ENCODE measurements around the gene HCFC1R1.

HCFC1R1 gene

DNA sequence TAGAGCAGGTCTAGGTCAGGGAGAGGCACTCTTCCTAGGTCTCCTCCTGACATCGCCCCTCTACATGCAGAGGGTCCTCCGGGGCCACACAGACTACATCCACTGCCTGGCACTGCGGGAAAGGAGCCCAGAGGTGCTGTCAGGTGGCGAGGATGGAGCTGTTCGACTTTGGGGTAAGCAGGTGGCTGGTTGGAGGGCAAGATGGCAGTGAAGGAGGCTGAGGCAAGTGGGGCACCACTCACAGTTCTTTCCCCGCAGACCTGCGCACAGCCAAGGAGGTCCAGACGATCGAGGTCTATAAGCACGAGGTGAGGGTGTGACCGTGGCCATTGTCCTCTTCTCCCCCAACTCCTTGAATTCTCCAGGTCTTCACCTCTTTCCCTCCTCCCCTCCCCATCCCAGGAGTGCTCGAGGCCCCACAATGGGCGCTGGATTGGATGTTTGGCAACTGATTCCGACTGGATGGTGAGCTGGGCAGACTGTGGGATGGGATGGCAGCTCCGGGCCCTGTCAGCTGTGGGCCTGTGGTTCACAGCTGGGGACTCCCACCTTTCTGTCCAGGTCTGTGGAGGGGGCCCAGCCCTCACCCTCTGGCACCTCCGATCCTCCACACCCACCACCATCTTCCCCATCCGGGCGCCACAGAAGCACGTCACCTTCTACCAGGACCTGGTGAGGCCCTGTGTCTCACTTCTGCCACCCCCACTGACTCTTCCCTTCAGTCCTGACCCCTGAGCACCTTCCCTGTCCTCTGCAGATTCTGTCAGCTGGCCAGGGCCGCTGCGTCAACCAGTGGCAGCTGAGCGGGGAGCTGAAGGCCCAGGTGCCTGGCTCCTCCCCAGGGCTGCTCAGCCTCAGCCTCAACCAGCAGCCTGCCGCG lies 3.1 kb upstream of the HCFC1R1 start:
- in situ Hi-C loops (cut with MboI; ENCODE audit: low sequenced_read_pairs, unreplicated experiment), result no loop called here
- DNase-seq (ENCODE audit: low spot score), result no peak
- TF ChIP-seq, protein P1, sequence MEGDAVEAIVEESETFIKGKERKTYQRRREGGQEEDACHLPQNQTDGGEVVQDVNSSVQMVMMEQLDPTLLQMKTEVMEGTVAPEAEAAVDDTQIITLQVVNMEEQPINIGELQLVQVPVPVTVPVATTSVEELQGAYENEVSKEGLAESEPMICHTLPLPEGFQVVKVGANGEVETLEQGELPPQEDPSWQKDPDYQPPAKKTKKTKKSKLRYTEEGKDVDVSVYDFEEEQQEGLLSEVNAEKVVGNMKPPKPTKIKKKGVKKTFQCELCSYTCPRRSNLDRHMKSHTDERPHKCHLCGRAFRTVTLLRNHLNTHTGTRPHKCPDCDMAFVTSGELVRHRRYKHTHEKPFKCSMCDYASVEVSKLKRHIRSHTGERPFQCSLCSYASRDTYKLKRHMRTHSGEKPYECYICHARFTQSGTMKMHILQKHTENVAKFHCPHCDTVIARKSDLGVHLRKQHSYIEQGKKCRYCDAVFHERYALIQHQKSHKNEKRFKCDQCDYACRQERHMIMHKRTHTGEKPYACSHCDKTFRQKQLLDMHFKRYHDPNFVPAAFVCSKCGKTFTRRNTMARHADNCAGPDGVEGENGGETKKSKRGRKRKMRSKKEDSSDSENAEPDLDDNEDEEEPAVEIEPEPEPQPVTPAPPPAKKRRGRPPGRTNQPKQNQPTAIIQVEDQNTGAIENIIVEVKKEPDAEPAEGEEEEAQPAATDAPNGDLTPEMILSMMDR (IDR thresholded peaks at IDR 0.05; ENCODE audit: borderline replicate concordance, control extremely low read depth, extremely low read depth, insufficient read depth, missing control alignments), result no peak

DNA sequence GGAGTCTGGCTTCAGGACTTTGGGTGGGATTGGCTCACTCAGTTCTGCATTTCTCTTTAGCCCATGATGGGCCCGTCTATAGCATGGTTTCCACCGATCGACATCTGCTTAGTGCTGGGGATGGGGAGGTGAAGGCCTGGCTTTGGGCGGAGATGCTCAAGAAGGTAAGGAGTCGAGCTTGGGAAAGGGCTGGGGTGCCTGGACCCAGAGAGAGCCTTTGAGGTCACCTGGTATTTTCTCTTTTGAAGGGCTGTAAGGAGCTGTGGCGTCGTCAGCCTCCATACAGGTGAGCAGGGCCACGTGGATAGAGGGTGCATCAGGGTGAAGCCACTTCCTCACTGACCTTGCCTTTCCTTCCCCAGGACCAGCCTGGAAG lies 2.2 kb upstream of the HCFC1R1 start:
- in situ Hi-C loops (cut with MboI; ENCODE audit: low sequenced_read_pairs, unreplicated experiment), result no loop called here
- TF ChIP-seq, protein P1 (IDR thresholded peaks at IDR 0.05; ENCODE audit: borderline replicate concordance, control extremely low read depth, extremely low read depth, insufficient read depth, missing control alignments), result no peak
- DNase-seq (ENCODE audit: low spot score), result no peak

DNA sequence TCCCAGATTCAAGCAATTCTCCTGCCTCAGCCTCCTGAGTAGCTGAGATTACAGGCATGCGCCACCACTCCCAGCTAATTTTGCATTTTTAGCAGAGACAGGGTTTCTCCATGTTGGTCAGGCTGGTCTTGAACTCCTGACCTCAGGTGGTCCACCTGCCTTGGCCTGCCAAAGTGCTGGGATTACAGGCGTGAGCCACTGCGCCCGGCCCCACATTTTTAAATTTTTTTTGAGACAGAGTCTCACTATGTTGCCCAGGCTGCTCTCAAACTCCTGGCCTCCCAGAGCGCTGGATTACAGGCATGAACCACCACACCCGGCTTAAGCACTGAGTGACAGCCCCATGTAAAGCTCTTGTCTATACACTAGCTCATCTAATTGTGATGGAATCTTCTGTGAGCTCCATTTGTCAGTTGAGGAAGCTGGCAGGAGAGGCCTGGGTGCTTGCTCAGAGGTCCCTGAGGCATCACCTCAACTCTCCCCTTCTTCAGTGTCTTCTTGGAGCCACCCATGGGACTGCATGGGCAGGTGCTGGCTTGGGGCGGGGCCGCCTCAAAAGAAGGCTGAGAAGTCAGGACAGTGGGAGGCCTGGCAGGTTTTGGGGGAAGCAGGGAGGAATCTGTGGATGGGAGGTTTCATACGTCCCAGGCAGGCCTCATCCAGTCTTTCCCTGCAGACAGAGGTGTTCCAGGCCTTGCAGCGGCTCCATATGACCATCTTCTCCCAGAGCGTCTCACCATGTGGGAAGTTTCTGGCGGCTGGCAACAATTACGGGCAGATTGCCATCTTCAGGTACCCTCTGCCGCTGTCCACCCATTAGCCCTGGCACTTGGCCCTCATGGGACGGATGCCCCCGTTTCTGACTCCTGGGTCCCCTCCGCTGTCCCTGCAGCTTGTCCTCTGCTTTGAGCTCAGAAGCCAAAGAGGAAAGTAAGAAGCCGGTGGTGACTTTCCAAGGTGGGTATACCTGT lies 1.6 kb upstream of the HCFC1R1 start:
- no peak for DNase-seq (ENCODE audit: low spot score)
- in situ Hi-C loops (cut with MboI; ENCODE audit: low sequenced_read_pairs, unreplicated experiment), result no loop called here
- TF ChIP-seq, protein P1 (IDR thresholded peaks at IDR 0.05; ENCODE audit: borderline replicate concordance, control extremely low read depth, extremely low read depth, insufficient read depth, missing control alignments), result no peak

DNA sequence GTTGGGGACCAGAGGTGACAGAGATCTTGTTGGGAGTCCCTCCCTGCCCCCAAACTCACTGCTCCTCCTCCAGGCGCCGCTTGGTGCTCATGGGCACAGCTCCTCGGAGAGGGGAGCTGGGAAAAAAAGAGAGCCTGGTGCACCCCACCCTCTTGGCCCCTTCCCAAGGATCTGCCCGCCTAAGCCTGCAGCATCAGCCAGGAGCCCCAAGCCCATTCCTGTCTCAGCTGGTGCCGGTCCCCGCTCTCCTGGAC lies 400 bp downstream of the HCFC1R1 start:
- in situ Hi-C loops (cut with MboI; ENCODE audit: low sequenced_read_pairs, unreplicated experiment), result no loop called here

DNA sequence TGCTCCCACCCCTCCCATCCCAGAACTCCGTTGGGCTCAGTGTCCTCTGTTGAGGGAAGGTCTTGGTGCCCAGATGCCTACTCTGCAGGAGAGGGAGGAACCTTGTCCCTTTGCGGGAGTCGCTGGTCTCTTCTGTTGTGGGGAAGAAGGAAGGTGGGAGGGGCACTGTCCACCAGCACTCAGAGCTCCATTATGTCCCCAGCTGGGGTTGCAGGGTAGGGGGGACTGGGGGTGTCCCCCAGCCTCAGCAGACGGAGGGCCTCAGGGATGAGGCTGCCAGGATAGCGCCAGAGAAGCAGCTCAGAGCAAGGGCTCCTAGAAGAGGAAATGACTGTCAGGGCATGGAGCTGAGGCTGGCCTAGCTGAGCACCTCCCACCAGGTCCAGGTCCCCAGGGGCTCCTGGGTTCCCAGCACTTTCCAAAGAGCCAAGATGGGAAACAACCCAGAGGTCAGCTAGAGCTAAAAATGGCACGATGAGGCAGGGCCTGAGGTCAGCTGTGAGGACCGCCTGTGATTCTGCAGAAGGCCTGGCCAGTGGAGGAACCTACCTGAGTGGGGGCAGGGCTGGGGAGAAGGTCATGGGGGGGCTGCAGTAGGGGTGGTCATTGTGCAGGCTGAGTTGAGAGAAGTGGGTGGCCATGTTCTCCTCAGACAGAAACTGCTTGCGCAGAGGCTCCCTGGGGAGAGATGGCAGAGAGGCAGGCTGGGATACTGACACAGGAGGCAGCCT lies 893 bp downstream of the HCFC1R1 start:
- TF ChIP-seq, protein P1 (IDR thresholded peaks at IDR 0.05; ENCODE audit: borderline replicate concordance, control extremely low read depth, extremely low read depth, insufficient read depth, missing control alignments), result no peak
- in situ Hi-C loops (cut with MboI; ENCODE audit: low sequenced_read_pairs, unreplicated experiment), result no loop called here
- no peak for DNase-seq (ENCODE audit: low spot score)

More for the DNA sequence above, 400 bp downstream of the HCFC1R1 start:
- TF ChIP-seq, protein P1 (IDR thresholded peaks at IDR 0.05; ENCODE audit: borderline replicate concordance, control extremely low read depth, extremely low read depth, insufficient read depth, missing control alignments), result no peak
- no peak for DNase-seq (ENCODE audit: low spot score)

DNA sequence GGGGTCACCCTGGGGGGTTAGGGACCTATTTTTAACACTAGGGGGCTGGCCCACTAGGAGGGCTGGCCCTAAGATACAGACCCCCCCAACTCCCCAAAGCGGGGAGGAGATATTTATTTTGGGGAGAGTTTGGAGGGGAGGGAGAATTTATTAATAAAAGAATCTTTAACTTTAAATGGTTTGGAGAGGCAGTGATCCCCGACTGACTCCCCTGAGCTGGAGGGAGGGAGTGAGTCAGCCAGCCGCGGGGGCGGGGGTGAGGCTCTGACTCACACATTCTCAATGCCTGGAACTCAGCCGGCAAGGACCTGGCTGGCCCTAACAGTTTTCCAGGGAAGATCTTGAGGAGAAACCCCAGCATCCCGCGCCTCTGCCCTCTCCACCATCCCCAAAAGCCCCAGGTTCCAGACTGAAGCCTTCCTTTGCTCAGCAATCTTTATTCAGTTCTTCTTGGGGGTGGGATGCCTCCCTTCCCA lies 1.5 kb downstream of the HCFC1R1 start:
- in situ Hi-C loops (cut with MboI; ENCODE audit: low sequenced_read_pairs, unreplicated experiment), result no loop called here

More for the DNA sequence above, 1.5 kb downstream of the HCFC1R1 start:
- TF ChIP-seq, protein P1 (IDR thresholded peaks at IDR 0.05; ENCODE audit: borderline replicate concordance, control extremely low read depth, extremely low read depth, insufficient read depth, missing control alignments), result no peak
- peak; percentile 75 for DNase-seq (ENCODE audit: low spot score)
